Measurements from ENCODE around the gene SPANXN3.
"Not testable (repeated sequence)": the region's sequence is repeated elsewhere in the genome, so short reads cannot be mapped to it uniquely, and the experiment has no call there.

SPANXN3 gene

GRCh38 chrX:143517375-143517774 lies at the start of gene SPANXN3:
TSS of gene SPANXN3 (minus strand) at chrX:143517475. CDS start at chrX:143517391, 84 bp downstream.
- not testable (repeated sequence) for H3K27ac ChIP-seq

- no peak overlapping the region for H3K27ac ChIP-seq
- TF ChIP-seq CTCF (conservative IDR thresholded peaks at IDR 0.05) (no peak), ZFX (IDR thresholded peaks at IDR 0.05) (no peak)
These were observed 18.9 kb upstream of the SPANXN3 start for GRCh38 chrX:143536176-143536575.

- not testable (repeated sequence) for H3K27ac ChIP-seq
These were observed 15.1 kb downstream of the SPANXN3 start for GRCh38 chrX:143502196-143502595.

- TF ChIP-seq ZFX (IDR thresholded peaks at IDR 0.05): no peak
- no peak for TF ChIP-seq CTCF (conservative IDR thresholded peaks at IDR 0.05)
- H3K27ac ChIP-seq: no peak overlapping the region
These were observed 16.5 kb downstream of the SPANXN3 start for GRCh38 chrX:143500751-143501150.

GRCh38 chrX:143486105-143486504 lies 31.2 kb downstream of the SPANXN3 start:
- H3K27ac ChIP-seq: no peak overlapping the region
- TF ChIP-seq ZFX (IDR thresholded peaks at IDR 0.05): no peak
- no peak for TF ChIP-seq CTCF (conservative IDR thresholded peaks at IDR 0.05)

- H3K27ac ChIP-seq: no peak overlapping the region
- no peak for TF ChIP-seq CTCF (conservative IDR thresholded peaks at IDR 0.05)
- TF ChIP-seq ZFX (IDR thresholded peaks at IDR 0.05): no peak
These were observed 40.5 kb downstream of the SPANXN3 start for GRCh38 chrX:143476751-143477150.

GRCh38 chrX:143472347-143472938 lies 44.8 kb downstream of the SPANXN3 start:
- no peak for TF ChIP-seq ZFX (IDR thresholded peaks at IDR 0.05)
- TF ChIP-seq CTCF (conservative IDR thresholded peaks at IDR 0.05): no peak
- no peak overlapping the region for H3K27ac ChIP-seq

- TF ChIP-seq CTCF (conservative IDR thresholded peaks at IDR 0.05): no peak
- H3K27ac ChIP-seq: no peak overlapping the region
These were observed 51.1 kb downstream of the SPANXN3 start for GRCh38 chrX:143466130-143466529.

Data from C4-2B (cell line).